Endothelial cell of umbilical vein (primary cell): Measurements from ENCODE around the gene IL23A. TPM values are rescaled to one million over a fixed set of nuclear protein-coding genes. Genes with fewer than 3 reads are reported as not detected.

Experiments used
- BruUV-seq: library from RNA; stranded (reverse); fragments of 400-500 nt; replicated peaks from 2 replicates; lab custom pipeline; 2021; lab: Mats Ljungman, UMichigan
- CTCF ChIA-PET: fragments of 300-600, 350-600 bp; sonication (Branson Sonifier 250); formaldehyde crosslinking; loops from one replicate; lab custom pipeline; 2021; ENCODE audit warnings: antibody characterized with exemption, inconsistent platforms; lab: Charles Lee
- POLR2A ChIA-PET: fragments of 300-600, 350-600 bp; sonication (Branson Sonifier 250); formaldehyde crosslinking; loops from one replicate; lab custom pipeline; 2021; ENCODE audit warnings: antibody characterized with exemption, inconsistent platforms; lab: Charles Lee
- DNase-seq: peaks from one replicate; pipeline ENCODE4 v3.0.0-alpha.2; 2011; ENCODE audit warnings: low read depth, low spot score
- FAIRE-seq: peaks from 2 replicates; lab custom pipeline; 2011; peaks lifted over from hg19 to GRCh38; lab: Jason Lieb, UNC
- H2AFZ ChIP-seq: 2 replicates; pipeline ENCODE4 v1.6.0; 2012; ENCODE audit warnings: low read depth, low read length, control low read depth, inconsistent platforms
- H3K27ac ChIP-seq: 2 replicates; pipeline ENCODE4 v1.5.1; 2011; ENCODE audit warnings: low read depth, mild to moderate bottlenecking, control low read depth, low read length, moderate library complexity; ENCODE audit not compliant: insufficient read depth
- H3K27me3 ChIP-seq, 2 experiments: 2 replicates each; pipeline versions ENCODE4 v1.6.0 to v1.6.1; 2011; ENCODE audit warnings: low read length in 2 of 2, mixed read lengths in 1 of 2; ENCODE audit not compliant: control insufficient read depth in 2 of 2, insufficient read depth in 2 of 2
- H3K36me3 ChIP-seq, 2 experiments: 2 replicates in 1 of 2; 3 replicates in 1 of 2; pipeline ENCODE4 v1.5.1; 2011; ENCODE audit warnings: low read length in 2 of 2, mild to moderate bottlenecking in 1 of 2, moderate library complexity in 1 of 2; ENCODE audit not compliant: control insufficient read depth in 2 of 2, insufficient read depth in 2 of 2; ENCODE audit errors: extremely low read depth in 1 of 2
- H3K4me1 ChIP-seq: 3 replicates; pipeline ENCODE4 v1.5.1; 2011; ENCODE audit warnings: mild to moderate bottlenecking, low read length; ENCODE audit not compliant: control insufficient read depth, insufficient read depth; ENCODE audit errors: extremely low read depth
- H3K4me2 ChIP-seq: 2 replicates; pipeline ENCODE4 v1.6.1; 2011; ENCODE audit warnings: low read length, control low read depth, mixed read lengths; ENCODE audit not compliant: insufficient read depth
- H3K4me3 ChIP-seq, 3 experiments: fragments of 200-600 bp in 1 of 3; sonication (generic), shearing (Covaris generic) in 1 of 3; replicated peaks in 1 of 3; 2 replicates each; pipeline ENCODE4 v1.5.1; 2011 to 2016; ENCODE audit warnings: control low read depth in 3 of 3, low read length in 3 of 3, mild to moderate bottlenecking in 2 of 3, inconsistent platforms in 1 of 3, low read depth in 1 of 3, moderate library complexity in 1 of 3; ENCODE audit not compliant: insufficient read depth in 1 of 3
- H3K79me2 ChIP-seq: 2 replicates; pipeline ENCODE4 v1.6.0; 2012; ENCODE audit warnings: low read length, inconsistent platforms; ENCODE audit not compliant: control insufficient read depth, insufficient read depth
- H3K9ac ChIP-seq: replicated peaks from 2 replicates; pipeline ENCODE3; 2011; ENCODE audit warnings: low read length, control low read depth; ENCODE audit not compliant: insufficient read depth; ENCODE audit errors: extremely low read depth
- H3K9me1 ChIP-seq: replicated peaks from 3 replicates; pipeline ENCODE4 v1.6.0; 2011; ENCODE audit warnings: mild to moderate bottlenecking, low read length; ENCODE audit not compliant: control insufficient read depth, insufficient read depth; ENCODE audit errors: extremely low read depth
- H3K9me3 ChIP-seq: replicated peaks from 2 replicates; pipeline ENCODE4 v1.5.1; 2012; ENCODE audit warnings: low read length, inconsistent platforms; ENCODE audit not compliant: control insufficient read depth, insufficient read depth
- H4K20me1 ChIP-seq: replicated peaks from 2 replicates; pipeline ENCODE3; 2011; ENCODE audit warnings: mild to moderate bottlenecking, low read length; ENCODE audit not compliant: control insufficient read depth, insufficient read depth; ENCODE audit errors: extremely low read depth
- EZH2 ChIP-seq: IDR thresholded peaks from 2 replicates; pipeline ENCODE4 v1.6.1; 2012; ENCODE audit warnings: borderline replicate concordance, low read depth, mild to moderate bottlenecking, moderate library complexity, low read length, inconsistent platforms; ENCODE audit not compliant: severe bottlenecking
- FOS ChIP-seq: IDR thresholded peaks from 2 replicates; pipeline ENCODE4 v1.6.1; 2011; ENCODE audit warnings: mild to moderate bottlenecking, low read length, moderate library complexity, borderline replicate concordance; ENCODE audit not compliant: insufficient read depth
- GATA2 ChIP-seq: IDR thresholded peaks from 2 replicates; pipeline ENCODE4 v1.7.0; 2011; ENCODE audit warnings: low read depth, mild to moderate bottlenecking, moderate library complexity, mixed read lengths, low read length; ENCODE audit not compliant: insufficient read length, insufficient read depth
- JUN ChIP-seq: IDR thresholded peaks from 2 replicates; pipeline ENCODE4 v1.6.1; 2011; ENCODE audit warnings: borderline replicate concordance, low read depth; ENCODE audit not compliant: insufficient read length, insufficient read depth
- MYC ChIP-seq: IDR thresholded peaks from one replicate; pipeline ENCODE4 v1.6.1; 2011; ENCODE audit warnings: mild to moderate bottlenecking, low read depth, low read length
- POLR2A ChIP-seq: IDR thresholded peaks from 2 replicates; pipeline ENCODE4 v1.6.1; 2012; ENCODE audit warnings: low read depth, mild to moderate bottlenecking, control low read depth, low read length
- POLR2AphosphoS5 ChIP-seq: IDR thresholded peaks from 2 replicates; pipeline ENCODE4 v1.6.1; 2012; ENCODE audit warnings: low read depth, mild to moderate bottlenecking, control low read depth, low read length, moderate library complexity; ENCODE audit not compliant: insufficient read depth
- dilution Hi-C: fragments of 300-500 bp; cut with MboI; formaldehyde crosslinking; loops from one replicate; pipeline ENCODE4 v1.15.0; 2019; ENCODE audit warnings: low sequenced_read_pairs; ENCODE audit not compliant: extremely low pct_ligation_motif_present
- intact Hi-C: fragments of 100-400 bp; cut with micrococcal nuclease; formaldehyde crosslinking; loops from one replicate; pipeline ENCODE4 v1.10.0; 2022
- polyA plus RNA-seq, 4 experiments: library from polyadenylated mRNA; depleted of rRNA in 3 of 4; stranded (reverse) in 3 of 4; unstranded in 1 of 4; fragments of >200 nt; gene quantifications; 2 replicates each; pipeline versions ENCODE4 v1.2.1 to v1.2.3, GENCODE V29; 2011 to 2012; ENCODE audit warnings: missing spikeins in 1 of 4
- total RNA-seq: library from RNA; stranded (reverse); gene quantifications from 2 replicates; pipeline ENCODE4 v1.2.3, GENCODE V29; 2021
- TF ChIP-seq, protein P1 (sequence below): IDR thresholded peaks from 2 replicates; pipeline ENCODE4 v1.6.1; 2011; ENCODE audit not compliant: insufficient read depth, insufficient read length
- TF ChIP-seq, protein P2 (sequence below), 2 donors: IDR thresholded peaks; 1 replicate in 1 of 2; 2 replicates in 1 of 2; pipeline ENCODE4 v1.5.1; 2011; ENCODE audit warnings: low read length in 2 of 2, mild to moderate bottlenecking in 2 of 2, moderate library complexity in 2 of 2, control low read depth in 1 of 2, inconsistent platforms in 1 of 2, low read depth in 1 of 2; ENCODE audit not compliant: insufficient read depth in 1 of 2; ENCODE audit errors: extremely low read depth in 1 of 2

The IL23A gene
- total and polyA plus RNA-seq, 2 donors (not counting 3 experiments of a cell fraction or from before 2014, with no cell fraction given): 0.12 TPM; not detected in 1

DNA sequence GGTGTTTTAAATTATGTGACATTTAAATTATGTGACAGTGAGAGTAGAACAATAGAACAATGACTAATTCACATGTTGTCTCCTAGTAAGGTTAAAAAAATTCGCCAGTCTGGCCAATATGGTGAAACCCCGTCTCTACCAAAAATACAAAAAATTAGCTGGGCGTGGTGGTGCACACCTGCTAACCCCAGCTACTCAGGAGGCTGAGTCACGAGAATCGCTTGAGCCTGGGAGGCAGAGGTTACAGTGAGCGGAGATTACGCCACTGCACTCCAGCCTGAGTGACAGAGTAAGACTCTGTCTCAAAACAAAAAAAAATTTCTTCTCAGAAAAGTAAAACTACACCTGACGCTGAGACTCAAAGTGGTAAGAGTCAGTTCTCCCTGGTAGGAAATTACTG is 41.3 kb upstream of the IL23A start:
- BruUV-seq: no TSS peak
- no peak for DNase-seq
- H3K36me3 ChIP-seq: peaks cover 0 to 2% of the 10 kb centered on the region in 2 experiments
- FAIRE-seq: no peak
- intact Hi-C loops (no loop called here), dilution Hi-C loops (no loop called here)
- no peaks in the 10 kb centered on the region for H3K9me3 ChIP-seq
- TF ChIP-seq GATA2 (no peak), JUN (no peak), POLR2A (no peak), POLR2AphosphoS5 (no peak), EZH2 (no peak), MYC (no peak), FOS (no peak)
- TF ChIP-seq, protein P1, sequence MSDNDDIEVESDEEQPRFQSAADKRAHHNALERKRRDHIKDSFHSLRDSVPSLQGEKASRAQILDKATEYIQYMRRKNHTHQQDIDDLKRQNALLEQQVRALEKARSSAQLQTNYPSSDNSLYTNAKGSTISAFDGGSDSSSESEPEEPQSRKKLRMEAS: no peak
- TF ChIP-seq, protein P2, sequence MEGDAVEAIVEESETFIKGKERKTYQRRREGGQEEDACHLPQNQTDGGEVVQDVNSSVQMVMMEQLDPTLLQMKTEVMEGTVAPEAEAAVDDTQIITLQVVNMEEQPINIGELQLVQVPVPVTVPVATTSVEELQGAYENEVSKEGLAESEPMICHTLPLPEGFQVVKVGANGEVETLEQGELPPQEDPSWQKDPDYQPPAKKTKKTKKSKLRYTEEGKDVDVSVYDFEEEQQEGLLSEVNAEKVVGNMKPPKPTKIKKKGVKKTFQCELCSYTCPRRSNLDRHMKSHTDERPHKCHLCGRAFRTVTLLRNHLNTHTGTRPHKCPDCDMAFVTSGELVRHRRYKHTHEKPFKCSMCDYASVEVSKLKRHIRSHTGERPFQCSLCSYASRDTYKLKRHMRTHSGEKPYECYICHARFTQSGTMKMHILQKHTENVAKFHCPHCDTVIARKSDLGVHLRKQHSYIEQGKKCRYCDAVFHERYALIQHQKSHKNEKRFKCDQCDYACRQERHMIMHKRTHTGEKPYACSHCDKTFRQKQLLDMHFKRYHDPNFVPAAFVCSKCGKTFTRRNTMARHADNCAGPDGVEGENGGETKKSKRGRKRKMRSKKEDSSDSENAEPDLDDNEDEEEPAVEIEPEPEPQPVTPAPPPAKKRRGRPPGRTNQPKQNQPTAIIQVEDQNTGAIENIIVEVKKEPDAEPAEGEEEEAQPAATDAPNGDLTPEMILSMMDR (IDR thresholded peaks at IDR 0.05; ENCODE audit: extremely low read depth in 1 of 2, insufficient read depth in 1 of 2, low read depth in 1 of 2, low read length in 2 of 2): no peak
- peaks cover 2% of the 10 kb centered on the region for H4K20me1 ChIP-seq
- POLR2A ChIA-PET: interaction anchor here (0.9 kb wide), 1 partner anchor 63 kb away, joined by 3 read pairs; the partner anchor contains the start of gene STAT2
- peaks cover 68% of the 10 kb centered on the region for H3K79me2 ChIP-seq
- H3K9me1 ChIP-seq: no peaks in the 10 kb centered on the region
- no peak overlapping the region for H3K9ac ChIP-seq
- H3K4me1 ChIP-seq: peaks cover 26% of the 10 kb centered on the region
- H2AFZ ChIP-seq: no peak overlapping the region
- no peak overlapping the region for H3K4me2 ChIP-seq
- H3K4me3 ChIP-seq: no peak overlapping the region
- no peaks in the 10 kb centered on the region for H3K27me3 ChIP-seq
- H3K27ac ChIP-seq: no peak overlapping the region
- CTCF ChIA-PET: interaction anchor here (1.9 to 2.2 kb wide), 2 partner anchors 108 to 167 kb away, joined by 4 to 6 read pairs; partner anchors contain the start of gene SMARCC2
